Esophagus muscularis mucosa (tissue), 3 donors: Measurements from ENCODE around the gene ASB1.
"Not testable (repeated sequence)": the region's sequence is repeated elsewhere in the genome, so short reads cannot be mapped to it uniquely, and the experiment has no call there.

Experiments used
- CTCF ChIP-seq, 3 experiments: fragments of 200-600 bp in 2 of 3; fragments of 450-650 bp in 1 of 3; sonication (generic) in 2 of 3; IDR thresholded peaks; one replicate each; pipeline ENCODE4 v1.5.1; 2017 to 2019; ENCODE audit warnings: antibody characterized with exemption in 3 of 3, mild to moderate bottlenecking in 2 of 3, moderate library complexity in 1 of 3
- EP300 ChIP-seq: sonication (generic); formaldehyde crosslinking; IDR thresholded peaks from one replicate; pipeline ENCODE4 v1.6.1; 2017; ENCODE audit warnings: antibody characterized with exemption

GRCh38 chr2:238442257-238442656 lies 15.5 kb downstream of the ASB1 start:
- TF ChIP-seq CTCF (IDR thresholded peaks at IDR 0.05); EP300: not testable (repeated sequence)
